ENCODE data around the gene LEO1. TPM values are rescaled to one million over a fixed set of nuclear protein-coding genes. Genes with fewer than 3 reads are reported as not detected.

Gene LEO1
- polyA plus RNA-seq, 4 donors, result 14.3 to 21.7 (median 20.1) TPM

- WGBS, 3 donors, result 24 to 67% (median 40%) methylated on average over 8 of the region's 8 CpGs
These were observed 64.3 kb downstream of the LEO1 start for GRCh38 chr15:51907136-51907862.

GRCh38 chr15:51904931-51905330, 66.6 kb downstream of the LEO1 start:
- Histone ChIP-seq H3K36me3 (ENCODE audit: control insufficient read depth in 3 of 3, insufficient read depth in 2 of 3, low read depth in 1 of 3, low read length in 3 of 3) (peaks cover 7 to 19% (median 17%) of the 10 kb centered on the region in 3 donors), H3K27me3 (ENCODE audit: control insufficient read depth in 3 of 3, insufficient read depth in 3 of 3, low read length in 3 of 3) (no peaks in the 10 kb centered on the region), H3K4me1 (ENCODE audit: control insufficient read depth in 3 of 3, insufficient read depth in 2 of 3, low read depth in 1 of 3, low read length in 2 of 3) (peaks cover 0 to 2% (median 0%) of the 10 kb centered on the region in 3 donors), H3K27ac (ENCODE audit: low read depth in 1 of 3, low read length in 2 of 3) (no peak overlapping the region), H3K9me3 (ENCODE audit: control insufficient read depth in 2 of 2, insufficient read depth in 1 of 2, low read depth in 1 of 2, low read length in 1 of 2) (no peaks in the 10 kb centered on the region), H3K4me3 (ENCODE audit: low read depth in 1 of 3, low read length in 3 of 3) (no peak overlapping the region)
- WGBS, 3 donors, result 70 to 80% (median 79%) methylated on average over 4 of the region's 4 CpGs
- no peak for DNase-seq
- no peak for FAIRE-seq

More at GRCh38 chr15:51907136-51907862, 64.3 kb downstream of the LEO1 start:
- peaks cover 0 to 2% (median 2%) of the 10 kb centered on the region in 3 donors for H3K4me1 ChIP-seq (ENCODE audit: control insufficient read depth in 3 of 3, insufficient read depth in 2 of 3, low read depth in 1 of 3, low read length in 2 of 3)
- H3K36me3 ChIP-seq (ENCODE audit: control insufficient read depth in 3 of 3, insufficient read depth in 2 of 3, low read depth in 1 of 3, low read length in 3 of 3), result peaks cover 4 to 20% (median 6%) of the 10 kb centered on the region in 3 donors
- FAIRE-seq (no peak), DNase-seq (peak; percentile 59 to 98)
- H3K9me3 ChIP-seq (ENCODE audit: control insufficient read depth in 2 of 2, insufficient read depth in 1 of 2, low read depth in 1 of 2, low read length in 1 of 2), result no peaks in the 10 kb centered on the region
- H3K4me3 ChIP-seq (ENCODE audit: low read depth in 1 of 3, low read length in 3 of 3), result no peak overlapping the region
- peak overlapping the region; percentile 30 to 64 (median 64) for H3K27ac ChIP-seq (ENCODE audit: low read depth in 1 of 3, low read length in 2 of 3)
- no peaks in the 10 kb centered on the region for H3K27me3 ChIP-seq (ENCODE audit: control insufficient read depth in 3 of 3, insufficient read depth in 3 of 3, low read length in 3 of 3)

GRCh38 chr15:51904421-51904820, 67.2 kb downstream of the LEO1 start:
- Histone ChIP-seq H3K36me3 (ENCODE audit: control insufficient read depth in 3 of 3, insufficient read depth in 2 of 3, low read depth in 1 of 3, low read length in 3 of 3) (peaks cover 7 to 19% (median 18%) of the 10 kb centered on the region in 3 donors), H3K4me1 (ENCODE audit: control insufficient read depth in 3 of 3, insufficient read depth in 2 of 3, low read depth in 1 of 3, low read length in 2 of 3) (peaks cover 0 to 2% (median 0%) of the 10 kb centered on the region in 3 donors), H3K27me3 (ENCODE audit: control insufficient read depth in 3 of 3, insufficient read depth in 3 of 3, low read length in 3 of 3) (no peaks in the 10 kb centered on the region), H3K9me3 (ENCODE audit: control insufficient read depth in 2 of 2, insufficient read depth in 1 of 2, low read depth in 1 of 2, low read length in 1 of 2) (no peaks in the 10 kb centered on the region), H3K4me3 (ENCODE audit: low read depth in 1 of 3, low read length in 3 of 3) (no peak overlapping the region), H3K27ac (ENCODE audit: low read depth in 1 of 3, low read length in 2 of 3) (no peak overlapping the region)
- 70 to 85% (median 80%) methylated on average over 3 of the region's 3 CpGs for WGBS, 3 donors
- DNase-seq (no peak), FAIRE-seq (no peak)

- peaks cover 0 to 5% of the 10 kb centered on the region in 2 donors for H3K9me3 ChIP-seq (ENCODE audit: control insufficient read depth in 2 of 2, insufficient read depth in 1 of 2, low read depth in 1 of 2, low read length in 1 of 2)
- no peaks in the 10 kb centered on the region for H3K27me3 ChIP-seq (ENCODE audit: control insufficient read depth in 3 of 3, insufficient read depth in 3 of 3, low read length in 3 of 3)
- FAIRE-seq (no peak), DNase-seq (no peak)
- H3K4me3 ChIP-seq (ENCODE audit: low read depth in 1 of 3, low read length in 3 of 3), result no peak overlapping the region
- no peak overlapping the region for H3K27ac ChIP-seq (ENCODE audit: low read depth in 1 of 3, low read length in 2 of 3)
- H3K4me1 ChIP-seq (ENCODE audit: control insufficient read depth in 3 of 3, insufficient read depth in 2 of 3, low read depth in 1 of 3, low read length in 2 of 3), result no peaks in the 10 kb centered on the region
- WGBS, 3 donors, result 94 to 96% (median 96%) methylated on average over 2 of the region's 2 CpGs
- peaks cover 10 to 25% (median 10%) of the 10 kb centered on the region in 3 donors for H3K36me3 ChIP-seq (ENCODE audit: control insufficient read depth in 3 of 3, insufficient read depth in 2 of 3, low read depth in 1 of 3, low read length in 3 of 3)
These were observed 82.1 kb downstream of the LEO1 start for GRCh38 chr15:51889486-51889885.

- Histone ChIP-seq H3K4me1 (ENCODE audit: control insufficient read depth in 3 of 3, insufficient read depth in 2 of 3, low read depth in 1 of 3, low read length in 2 of 3) (peaks cover 0 to 2% (median 0%) of the 10 kb centered on the region in 3 donors), H3K36me3 (ENCODE audit: control insufficient read depth in 3 of 3, insufficient read depth in 2 of 3, low read depth in 1 of 3, low read length in 3 of 3) (peaks cover 7 to 23% (median 10%) of the 10 kb centered on the region in 3 donors), H3K27ac (ENCODE audit: low read depth in 1 of 3, low read length in 2 of 3) (no peak overlapping the region), H3K4me3 (ENCODE audit: low read depth in 1 of 3, low read length in 3 of 3) (no peak overlapping the region), H3K27me3 (ENCODE audit: control insufficient read depth in 3 of 3, insufficient read depth in 3 of 3, low read length in 3 of 3) (no peaks in the 10 kb centered on the region), H3K9me3 (ENCODE audit: control insufficient read depth in 2 of 2, insufficient read depth in 1 of 2, low read depth in 1 of 2, low read length in 1 of 2) (peaks cover 0 to 5% of the 10 kb centered on the region in 2 donors)
- DNase-seq (peak; percentile 16 to 24), FAIRE-seq (peak; percentile 77)
- WGBS, 3 donors, result 25 to 36% (median 30%) methylated on average over 2 of the region's 2 CpGs
These were observed 82.9 kb downstream of the LEO1 start for GRCh38 chr15:51888593-51889195.

Other genes starting within 250 kb of the LEO1 start
- 10 to 100 TPM; 10.7 to 19.6 (median 11.7) TPM for gene LYSMD2, start 234.1 kb downstream of the LEO1 start, polyA plus RNA-seq
- gene TMOD2, start 220.2 kb downstream of the LEO1 start, polyA plus RNA-seq, result 1 to 10 TPM in 2 of 4 donors, under 1 TPM in 2; 0.45 to 4.5 (median 1.9) TPM
- 10 to 100 TPM; 13.2 to 44.8 (median 17.0) TPM for gene TMOD3, start 142.1 kb downstream of the LEO1 start, polyA plus RNA-seq
- gene MAPK6, start 47.4 kb upstream of the LEO1 start, polyA plus RNA-seq, result 10 to 100 TPM; 15.5 to 52.8 (median 27.6) TPM
- 1 to 10 TPM; 3.2 to 7.4 (median 4.7) TPM for gene BCL2L10, start 141.0 kb upstream of the LEO1 start, polyA plus RNA-seq
- 1 to 10 TPM; 1.3 to 10.0 (median 2.9) TPM for gene GNB5, start 219.6 kb upstream of the LEO1 start, polyA plus RNA-seq